ENCODE data around the gene ADCY4. TPM values are rescaled to one million over a fixed set of nuclear protein-coding genes. Genes with fewer than 3 reads are reported as not detected.

The ADCY4 gene
- polyA plus RNA-seq, 3 donors, result 0.69 to 11.9 (median 0.70) TPM

- no peak for DNase-seq
- no peaks in the 10 kb centered on the region for H3K27me3 ChIP-seq (ENCODE audit: control insufficient read depth in 2 of 2, insufficient read depth in 2 of 2, low read length in 2 of 2)
- Mint-ChIP-seq H3K36me3 (peaks cover 61 to 62% of the 10 kb centered on the region in 2 donors), H3K4me3 (no peak overlapping the region), H3K27me3 (ENCODE audit: low read depth in 3 of 3) (peaks cover 0 to 1% (median 0%) of the 10 kb centered on the region in 3 donors), H3K9me3 (peaks cover 0 to 2% (median 0%) of the 10 kb centered on the region in 7 donors), H3K27ac (no peak overlapping the region), H3K4me1 (peaks cover 18% of the 10 kb centered on the region)
- H3K36me3 ChIP-seq (replicated peaks in 1 of 2; ENCODE audit: control insufficient read depth in 1 of 2, insufficient read depth in 2 of 2, low read length in 2 of 2), result peaks cover 50 to 70% of the 10 kb centered on the region in 2 donors
- peak overlapping the region in 1 of 2 donors; percentile 50 for H3K27ac ChIP-seq (ENCODE audit: low read depth in 1 of 2, low read length in 2 of 2)
- no peaks in the 10 kb centered on the region for H4K20me1 ChIP-seq (ENCODE audit: insufficient read depth, low read length)
- peaks cover 1% of the 10 kb centered on the region for H3K79me2 ChIP-seq (ENCODE audit: insufficient read depth, low read length)
- H3K9me3 ChIP-seq (replicated peaks in 1 of 2; ENCODE audit: control insufficient read depth in 1 of 2, insufficient read depth in 1 of 2, low read length in 2 of 2), result no peaks in the 10 kb centered on the region
- peaks cover 13 to 18% of the 10 kb centered on the region in 2 donors for H3K4me1 ChIP-seq (ENCODE audit: control insufficient read depth in 1 of 2, insufficient read depth in 2 of 2, low read length in 2 of 2)
- no CpG with 5 or more reads among the region's 2 CpGs for WGBS (ENCODE audit: insufficient coverage)
- H3K4me3 ChIP-seq (replicated peaks in 1 of 3; ENCODE audit: low read depth in 2 of 3, low read length in 3 of 3), result no peak overlapping the region
- no peak overlapping the region for H2AFZ ChIP-seq (ENCODE audit: insufficient read depth, low read depth, low read length, poor library complexity, severe bottlenecking)
- H3K4me2 ChIP-seq (replicated peaks; ENCODE audit: extremely low read depth, low read length, poor library complexity, severe bottlenecking), result no peak overlapping the region
- intact Hi-C loops (cut with micrococcal nuclease), result loop anchor here in 1 of 2 donors (10.0 kb wide), 1 partner anchor 179 kb away; the partner anchor contains the start of genes DCAF11 and NRL
- no peak for TF ChIP-seq CTCF (IDR thresholded peaks at IDR 0.05)
- H3K9ac ChIP-seq (ENCODE audit: insufficient read depth, low read length, poor library complexity, severe bottlenecking), result no peak overlapping the region
Observed at GRCh38 chr14:24293525-24293924, 41.3 kb downstream of the ADCY4 start.

GRCh38 chr14:24292118-24292807 lies 42.6 kb downstream of the ADCY4 start:
- H2AFZ ChIP-seq (ENCODE audit: insufficient read depth, low read depth, low read length, poor library complexity, severe bottlenecking), result no peak overlapping the region
- H3K27ac Mint-ChIP-seq, result peak overlapping the region in 2 of 7 donors; percentile 52 to 62
- peaks cover 18% of the 10 kb centered on the region for H3K4me1 Mint-ChIP-seq
- DNase-seq, result no peak
- H3K9me3 Mint-ChIP-seq, result no peaks in the 10 kb centered on the region
- no peak overlapping the region for H3K4me3 Mint-ChIP-seq
- no peaks in the 10 kb centered on the region for H3K27me3 ChIP-seq (ENCODE audit: control insufficient read depth in 2 of 2, insufficient read depth in 2 of 2, low read length in 2 of 2)
- TF ChIP-seq CTCF (IDR thresholded peaks at IDR 0.05), result no peak
- no peaks in the 10 kb centered on the region for H3K9me3 ChIP-seq (replicated peaks in 1 of 2; ENCODE audit: control insufficient read depth in 1 of 2, insufficient read depth in 1 of 2, low read length in 2 of 2)
- H4K20me1 ChIP-seq (ENCODE audit: insufficient read depth, low read length), result no peaks in the 10 kb centered on the region
- no peak overlapping the region for H3K4me3 ChIP-seq (replicated peaks in 1 of 3; ENCODE audit: low read depth in 2 of 3, low read length in 3 of 3)
- H3K4me1 ChIP-seq (ENCODE audit: control insufficient read depth in 1 of 2, insufficient read depth in 2 of 2, low read length in 2 of 2), result peaks cover 8 to 10% of the 10 kb centered on the region in 2 donors
- no peaks in the 10 kb centered on the region for H3K79me2 ChIP-seq (ENCODE audit: insufficient read depth, low read length)
- H3K4me2 ChIP-seq (replicated peaks; ENCODE audit: extremely low read depth, low read length, poor library complexity, severe bottlenecking), result no peak overlapping the region
- peaks cover 63 to 69% of the 10 kb centered on the region in 2 donors for H3K36me3 Mint-ChIP-seq
- no peak overlapping the region for H3K27ac ChIP-seq (ENCODE audit: low read depth in 1 of 2, low read length in 2 of 2)
- peaks cover 50 to 70% of the 10 kb centered on the region in 2 donors for H3K36me3 ChIP-seq (replicated peaks in 1 of 2; ENCODE audit: control insufficient read depth in 1 of 2, insufficient read depth in 2 of 2, low read length in 2 of 2)
- WGBS (ENCODE audit: insufficient coverage), result 97% methylated on average over 9 of the region's 11 CpGs
- H3K9ac ChIP-seq (ENCODE audit: insufficient read depth, low read length, poor library complexity, severe bottlenecking), result no peak overlapping the region
- peaks cover 0 to 1% (median 0%) of the 10 kb centered on the region in 3 donors for H3K27me3 Mint-ChIP-seq (ENCODE audit: low read depth in 3 of 3)
- intact Hi-C loops (cut with micrococcal nuclease), result loop anchor here in 1 of 2 donors (10.0 kb wide), 1 partner anchor 177 kb away; the partner anchor contains the start of genes DCAF11 and NRL

All from CD14-positive monocyte (primary cell).